Measurements from ENCODE around the gene NDUFS6.

The NDUFS6 gene

DNA sequence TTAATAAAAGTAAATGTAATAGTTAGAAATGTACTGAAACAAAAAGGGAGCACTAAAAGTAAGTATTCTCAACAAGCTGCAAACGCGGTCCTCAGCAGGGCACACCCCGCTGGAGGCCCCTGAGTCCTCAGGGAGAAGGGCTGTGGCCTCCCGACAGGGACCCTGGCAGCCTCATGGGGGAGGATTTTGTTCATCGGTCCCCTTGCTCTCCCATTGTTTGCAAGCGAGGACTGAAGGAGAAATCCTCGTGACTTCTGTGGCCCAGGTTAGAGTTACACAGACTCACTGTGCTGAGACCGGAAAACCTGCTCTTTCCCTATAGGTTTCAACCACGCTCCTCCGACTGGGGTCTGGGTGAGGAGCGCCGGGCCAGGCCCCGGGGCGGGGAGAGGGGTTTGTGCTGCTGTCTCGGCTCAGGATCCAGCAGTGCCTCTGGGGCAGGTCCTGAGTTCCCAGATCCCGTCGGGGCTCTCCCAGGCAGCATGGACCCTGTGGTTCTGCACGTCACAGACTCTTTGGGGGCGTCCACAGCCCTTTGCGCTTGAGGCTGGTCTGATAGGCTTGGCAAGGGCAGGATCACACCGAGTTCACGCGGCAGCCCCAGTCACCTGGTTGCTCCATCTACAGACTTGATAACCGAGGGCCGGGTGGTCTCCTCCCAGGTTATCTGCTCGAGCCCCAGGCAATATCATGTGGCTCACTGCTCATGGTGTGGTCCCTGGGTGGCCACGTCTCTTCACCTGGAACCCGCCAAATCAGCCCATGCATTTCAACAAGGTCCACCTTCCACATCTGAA, 40.4 kb upstream of the NDUFS6 start:
- POLR2A ChIA-PET (ENCODE audit: low non-redundant PET): no interaction called here
- no peak overlapping the region for H3K27ac ChIP-seq
- DNase-seq (ENCODE audit: low spot score): no peak
- CTCF ChIA-PET: no interaction called here
- TF ChIP-seq, protein P1, sequence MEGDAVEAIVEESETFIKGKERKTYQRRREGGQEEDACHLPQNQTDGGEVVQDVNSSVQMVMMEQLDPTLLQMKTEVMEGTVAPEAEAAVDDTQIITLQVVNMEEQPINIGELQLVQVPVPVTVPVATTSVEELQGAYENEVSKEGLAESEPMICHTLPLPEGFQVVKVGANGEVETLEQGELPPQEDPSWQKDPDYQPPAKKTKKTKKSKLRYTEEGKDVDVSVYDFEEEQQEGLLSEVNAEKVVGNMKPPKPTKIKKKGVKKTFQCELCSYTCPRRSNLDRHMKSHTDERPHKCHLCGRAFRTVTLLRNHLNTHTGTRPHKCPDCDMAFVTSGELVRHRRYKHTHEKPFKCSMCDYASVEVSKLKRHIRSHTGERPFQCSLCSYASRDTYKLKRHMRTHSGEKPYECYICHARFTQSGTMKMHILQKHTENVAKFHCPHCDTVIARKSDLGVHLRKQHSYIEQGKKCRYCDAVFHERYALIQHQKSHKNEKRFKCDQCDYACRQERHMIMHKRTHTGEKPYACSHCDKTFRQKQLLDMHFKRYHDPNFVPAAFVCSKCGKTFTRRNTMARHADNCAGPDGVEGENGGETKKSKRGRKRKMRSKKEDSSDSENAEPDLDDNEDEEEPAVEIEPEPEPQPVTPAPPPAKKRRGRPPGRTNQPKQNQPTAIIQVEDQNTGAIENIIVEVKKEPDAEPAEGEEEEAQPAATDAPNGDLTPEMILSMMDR (conservative IDR thresholded peaks at IDR 0.05; ENCODE audit: low read depth): no peak

- CTCF ChIA-PET: no interaction called here
- no peak overlapping the region for H3K27ac ChIP-seq
- TF ChIP-seq, protein P1 (conservative IDR thresholded peaks at IDR 0.05; ENCODE audit: low read depth): no peak
- POLR2A ChIA-PET (ENCODE audit: low non-redundant PET): no interaction called here
- no peak for DNase-seq (ENCODE audit: low spot score)
Observed at GRCh38 chr5:1761453-1761755, 39.8 kb upstream of the NDUFS6 start.

GRCh38 chr5:1762121-1762882, 38.9 kb upstream of the NDUFS6 start:
- CTCF ChIA-PET: no interaction called here
- POLR2A ChIA-PET (ENCODE audit: low non-redundant PET): no interaction called here
- TF ChIP-seq, protein P1 (conservative IDR thresholded peaks at IDR 0.05; ENCODE audit: low read depth): no peak
- no peak for DNase-seq (ENCODE audit: low spot score)
- H3K27ac ChIP-seq: no peak overlapping the region

- POLR2A ChIA-PET (ENCODE audit: low non-redundant PET): no interaction called here
Observed at GRCh38 chr5:1762883-1763547, 38.2 kb upstream of the NDUFS6 start.

GRCh38 chr5:1763548-1763911, 37.7 kb upstream of the NDUFS6 start:
- CTCF ChIA-PET: interaction anchor here (0.5 to 1.0 kb wide), 5 partner anchors 9 to 772 kb away, joined by 3 to 4 read pairs (median 3); no protein-coding TSS in a partner anchor
- TF ChIP-seq, protein P1 (conservative IDR thresholded peaks at IDR 0.05; ENCODE audit: low read depth): peak; percentile 59

More at GRCh38 chr5:1762883-1763547, 38.2 kb upstream of the NDUFS6 start:
- CTCF ChIA-PET: interaction anchor here (0.5 to 1.0 kb wide), 5 partner anchors 9 to 772 kb away, joined by 3 to 4 read pairs (median 3); no protein-coding TSS in a partner anchor
- H3K27ac ChIP-seq: no peak overlapping the region
- no peak for DNase-seq (ENCODE audit: low spot score)
- TF ChIP-seq, protein P1 (conservative IDR thresholded peaks at IDR 0.05; ENCODE audit: low read depth): no peak

GRCh38 chr5:1763960-1764605, 37.1 kb upstream of the NDUFS6 start:
- CTCF ChIA-PET: interaction anchor here (0.7 kb wide), 1 partner anchor 28 kb away, joined by 3 read pairs; no protein-coding TSS in a partner anchor
- no peak for DNase-seq (ENCODE audit: low spot score)

More at GRCh38 chr5:1763548-1763911, 37.7 kb upstream of the NDUFS6 start:
- peak; percentile 64 for DNase-seq (ENCODE audit: low spot score)
- H3K27ac ChIP-seq: no peak overlapping the region
- POLR2A ChIA-PET (ENCODE audit: low non-redundant PET): no interaction called here

More at GRCh38 chr5:1763960-1764605, 37.1 kb upstream of the NDUFS6 start:
- POLR2A ChIA-PET (ENCODE audit: low non-redundant PET): no interaction called here
- H3K27ac ChIP-seq: no peak overlapping the region
- TF ChIP-seq, protein P1 (conservative IDR thresholded peaks at IDR 0.05; ENCODE audit: low read depth): 0 out of 2 replicates have a peak, but pooled peaks have one; percentile 14
